ENCODE results near the gene MRGPRF. TPM values are rescaled to one million over a fixed set of nuclear protein-coding genes. Genes with fewer than 3 reads are reported as not detected.

The MRGPRF gene
- total RNA-seq, 1 donor from 2014 or later: 29.8 TPM

GRCh38 chr11:68989936-68990606 is 23.0 kb downstream of the MRGPRF start:
- peak; percentile 53 for DNase-seq (ENCODE audit: low spot score)

DNA sequence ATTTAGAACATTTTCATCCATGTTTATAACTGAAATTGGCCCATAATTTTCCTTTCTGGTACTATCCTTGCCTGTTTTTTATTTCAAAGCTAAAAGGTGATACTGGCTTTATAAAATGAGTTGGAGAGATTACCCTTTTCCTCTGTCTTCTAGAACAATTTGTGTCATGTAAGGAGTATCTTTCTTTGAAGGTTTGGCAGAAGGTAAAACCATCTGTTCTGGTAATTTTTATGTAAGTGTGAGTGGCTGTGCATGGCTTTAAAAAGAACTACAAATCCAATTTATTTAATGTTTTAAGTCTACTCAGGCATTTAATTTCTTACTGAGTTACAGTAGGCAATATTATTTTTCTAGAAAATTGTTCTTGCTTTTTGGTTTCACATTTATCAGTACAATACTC is 24.6 kb downstream of the MRGPRF start:
- DNase-seq (ENCODE audit: low spot score): no peak

GRCh38 chr11:68987211-68987610 is 25.8 kb downstream of the MRGPRF start:
- no peak for DNase-seq (ENCODE audit: low spot score)

- DNase-seq (ENCODE audit: low spot score): peak; percentile 11
Observed at GRCh38 chr11:68983801-68984200, 29.2 kb downstream of the MRGPRF start.

GRCh38 chr11:68982134-68982533 is 30.9 kb downstream of the MRGPRF start:
- DNase-seq (ENCODE audit: low spot score): no peak

GRCh38 chr11:68980776-68981065 is 32.3 kb downstream of the MRGPRF start, which contains the start of gene MRGPRD:
MRGPRD (minus strand) TSS chr11:68980986; CDS start chr11:68980986, 0 bp downstream.
- DNase-seq (ENCODE audit: low spot score): peak; percentile 71

DNA sequence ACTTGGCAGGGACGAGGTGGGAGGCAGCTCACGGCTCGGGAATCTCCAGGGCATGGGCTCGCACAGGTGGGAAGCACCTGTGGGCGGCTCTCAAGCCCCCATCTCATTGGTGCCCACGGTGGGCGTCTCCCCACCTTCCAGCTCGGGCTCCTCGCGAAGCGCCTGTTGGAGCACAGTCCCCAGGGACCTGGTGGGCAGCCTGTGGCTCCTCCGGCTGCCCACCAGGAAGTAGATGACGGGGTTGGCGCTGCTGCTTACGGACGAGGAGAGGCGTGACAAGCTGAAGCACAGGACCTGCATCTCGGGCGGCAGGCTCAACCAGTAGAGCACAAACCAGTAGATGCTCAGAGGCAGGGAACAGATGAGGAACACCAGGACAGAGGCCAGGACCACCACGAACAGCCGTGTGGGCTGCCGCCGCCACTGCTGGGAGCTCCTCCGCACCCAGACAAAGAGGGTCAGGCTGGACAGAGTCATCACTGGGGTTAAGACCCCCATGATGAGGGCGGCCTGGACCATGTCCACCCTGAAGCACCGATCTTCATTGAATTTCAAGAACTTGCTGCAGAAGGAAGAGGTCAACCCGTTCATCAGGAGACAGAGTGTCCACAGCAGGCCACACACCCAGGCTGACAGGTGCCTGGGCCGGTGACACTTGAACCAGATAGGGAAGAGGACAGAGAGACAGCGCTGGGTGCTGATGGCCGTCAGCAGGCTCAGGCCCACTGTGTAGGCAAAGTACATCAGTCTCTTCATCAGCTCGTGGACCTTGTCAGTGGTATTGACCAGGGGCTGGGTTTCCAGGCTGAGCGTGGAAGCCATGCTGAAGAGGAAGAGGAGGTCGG is 32.9 kb downstream of the MRGPRF start:
- peak; percentile 84 for DNase-seq (ENCODE audit: low spot score)

GRCh38 chr11:68978931-68979594 is 34.0 kb downstream of the MRGPRF start:
- peak; percentile 88 for DNase-seq (ENCODE audit: low spot score)

DNA sequence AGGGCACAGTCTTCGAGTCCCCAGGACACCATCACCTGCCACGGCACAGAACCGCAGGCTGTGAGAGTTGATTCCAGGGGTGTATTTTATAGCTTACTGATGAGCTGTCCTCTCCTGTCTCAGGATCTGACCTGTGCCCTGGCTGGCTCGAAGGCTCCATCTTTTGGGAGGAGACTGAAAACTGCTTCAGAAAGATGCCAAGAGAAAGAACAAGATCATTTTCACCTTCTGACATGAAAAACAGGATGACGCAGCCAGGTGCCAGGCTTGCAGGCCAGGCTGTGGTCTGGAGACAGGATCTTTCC is 34.5 kb downstream of the MRGPRF start:
- peak; percentile 53 for DNase-seq (ENCODE audit: low spot score)

GRCh38 chr11:68977781-68978625 is 35.0 kb downstream of the MRGPRF start:
- DNase-seq (ENCODE audit: low spot score): peak; percentile 80

GRCh38 chr11:68976563-68976962 is 36.5 kb downstream of the MRGPRF start:
- peak; percentile 73 for DNase-seq (ENCODE audit: low spot score)

DNA sequence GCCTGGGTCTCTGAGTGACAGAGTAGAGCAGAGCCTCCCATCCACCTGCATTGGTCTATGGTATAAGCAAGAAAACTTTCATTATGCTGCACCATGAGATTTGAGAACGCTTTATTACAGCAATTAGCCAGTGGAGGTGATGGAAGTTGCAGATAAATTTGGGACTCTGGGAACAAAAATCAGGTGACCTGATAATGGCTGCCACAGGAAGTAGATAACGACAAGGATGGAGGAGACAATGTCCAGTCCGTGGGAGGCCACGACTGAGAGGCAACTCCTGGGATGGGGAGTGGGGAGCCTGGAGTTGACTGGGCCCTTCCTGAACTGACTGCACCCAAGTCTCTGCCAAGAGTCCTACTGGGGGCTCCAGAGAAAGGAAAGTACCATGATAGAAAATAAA is 37.0 kb downstream of the MRGPRF start:
- DNase-seq (ENCODE audit: low spot score): peak; percentile 47

- DNase-seq (ENCODE audit: low spot score): peak; percentile 75
Observed at GRCh38 chr11:68974421-68975194, 38.4 kb downstream of the MRGPRF start.

DNA sequence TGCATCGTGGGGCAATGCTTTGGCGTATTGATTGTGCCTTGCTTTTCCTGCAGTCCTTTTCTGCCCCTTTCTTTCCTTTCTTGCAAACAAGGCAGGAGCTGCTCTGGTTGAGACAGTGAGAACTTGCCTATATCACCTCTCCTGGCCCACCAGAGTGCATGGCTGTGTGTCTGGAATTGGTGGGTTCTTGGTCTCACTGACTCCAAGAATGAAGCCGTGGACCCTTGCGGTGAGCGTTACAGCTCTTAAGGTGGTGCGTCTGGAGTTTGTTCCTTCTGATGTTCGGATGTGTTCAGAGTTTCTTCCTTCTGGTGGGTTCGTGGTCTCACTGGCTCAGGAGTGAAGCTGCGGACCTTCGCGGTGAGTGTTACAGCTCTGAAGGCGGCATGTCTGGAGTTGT is 39.3 kb downstream of the MRGPRF start:
- DNase-seq (ENCODE audit: low spot score): peak; percentile 76

- DNase-seq (ENCODE audit: low spot score): peak; percentile 28
Observed at GRCh38 chr11:68973219-68973618, 39.8 kb downstream of the MRGPRF start.

DNA sequence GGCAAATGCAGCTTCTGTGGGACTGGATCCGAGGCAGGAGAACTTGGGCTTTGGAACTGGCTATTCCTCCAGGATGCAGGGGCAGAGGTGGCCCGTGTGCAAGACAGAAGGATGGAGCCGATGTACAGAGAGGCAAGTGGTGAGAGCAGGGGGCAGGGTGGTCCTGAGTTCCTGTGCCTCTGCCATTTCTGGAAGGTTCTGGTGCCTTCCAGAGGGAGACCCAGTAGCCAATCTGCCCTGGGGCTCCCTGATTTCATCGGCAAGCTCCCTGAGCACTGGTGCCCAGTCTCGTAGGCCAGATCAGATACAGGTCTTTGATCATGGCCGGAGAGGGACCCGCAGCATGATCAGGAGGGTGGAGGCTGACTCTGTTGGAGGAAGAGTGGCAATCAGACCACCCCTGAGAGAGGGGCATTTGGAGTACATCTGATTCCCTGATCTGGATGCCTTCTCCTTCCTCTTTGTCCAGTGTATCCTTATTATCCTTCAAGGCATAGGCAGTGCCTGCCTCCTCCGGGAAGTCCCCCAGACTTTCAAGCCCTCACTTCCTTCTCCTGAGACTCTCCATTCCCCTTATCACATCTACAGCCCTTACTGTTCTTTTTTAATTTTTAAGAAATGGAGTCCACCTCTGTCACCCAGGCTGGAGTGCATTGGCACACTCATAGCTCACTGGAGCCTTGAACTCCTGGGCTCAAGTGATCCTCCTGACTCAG is 42.0 kb downstream of the MRGPRF start:
- DNase-seq (ENCODE audit: low spot score): peak; percentile 71

- peak; percentile 64 for DNase-seq (ENCODE audit: low spot score)
Observed at GRCh38 chr11:68969386-68969785, 43.7 kb downstream of the MRGPRF start.

- DNase-seq (ENCODE audit: low spot score): peak; percentile 49
Observed at GRCh38 chr11:68968306-68969250, 44.5 kb downstream of the MRGPRF start.

All from mesenteric fat pad (tissue), 1 donor.